GM12801 (cell line): ENCODE results near the gene ARL10.

Experiments
- CTCF ChIP-seq: IDR thresholded peaks from one replicate; pipeline ENCODE4 v1.5.1; 2011; ENCODE audit warnings: control low read depth; ENCODE audit not compliant: insufficient read length; ENCODE audit errors: extremely low read depth

ARL10 gene

DNA sequence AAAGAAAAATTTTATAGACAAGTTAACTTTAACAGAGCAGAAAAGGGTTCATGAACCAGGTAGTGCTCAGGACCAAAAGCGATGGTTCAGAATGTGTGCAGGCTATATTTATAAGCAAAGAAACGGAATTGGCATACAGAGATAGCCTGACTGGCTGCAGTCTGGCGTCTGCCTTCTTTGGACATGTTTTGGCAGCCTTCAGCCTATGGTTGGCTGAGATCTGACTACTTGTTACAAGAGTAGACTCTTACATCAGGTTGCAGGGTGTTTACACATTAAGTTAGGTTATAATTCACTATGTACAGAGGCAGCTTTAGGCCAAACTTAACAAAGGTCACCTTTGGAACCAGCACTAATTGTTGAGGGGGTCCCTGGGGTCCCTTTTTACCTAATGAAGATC is 16.1 kb downstream of the ARL10 start:
- TF ChIP-seq CTCF: no peak

GRCh38 chr5:176381979-176382378 is 16.7 kb downstream of the ARL10 start:
- TF ChIP-seq CTCF: no peak

- no peak for TF ChIP-seq CTCF
Observed at GRCh38 chr5:176382721-176383120, 17.4 kb downstream of the ARL10 start.

- TF ChIP-seq CTCF: no peak
Observed at GRCh38 chr5:176383248-176383905, 18.1 kb downstream of the ARL10 start.

- TF ChIP-seq CTCF: no peak
Observed at GRCh38 chr5:176383961-176384360, 18.7 kb downstream of the ARL10 start.

GRCh38 chr5:176384366-176384930 is 19.2 kb downstream of the ARL10 start:
- TF ChIP-seq CTCF: no peak

- TF ChIP-seq CTCF: no peak
Observed at GRCh38 chr5:176384991-176385390, 19.7 kb downstream of the ARL10 start.

- no peak for TF ChIP-seq CTCF
Observed at GRCh38 chr5:176386491-176386890, 21.2 kb downstream of the ARL10 start.
